ENCODE data around the gene DNM2.

DNA sequence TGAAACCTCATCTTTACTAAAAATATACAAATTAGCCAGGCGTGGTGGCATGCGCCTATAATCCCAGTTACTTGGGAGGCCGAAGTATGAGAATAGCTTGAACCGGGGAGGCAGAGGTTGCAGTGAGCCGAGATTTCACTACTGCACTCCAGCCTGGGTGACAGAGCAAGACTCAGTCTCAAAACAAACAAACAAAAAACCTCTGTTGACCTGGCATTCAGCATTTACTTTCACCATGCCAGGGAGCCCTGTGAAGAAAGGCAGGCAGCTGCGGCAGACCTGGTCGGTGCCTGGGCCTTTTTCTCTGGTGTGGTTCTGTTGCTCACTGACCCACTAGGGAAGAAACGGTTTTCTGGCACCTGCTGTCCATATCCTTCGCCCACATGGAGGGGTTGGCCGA, 49.8 kb downstream of the DNM2 start:
- TF ChIP-seq, protein P1, sequence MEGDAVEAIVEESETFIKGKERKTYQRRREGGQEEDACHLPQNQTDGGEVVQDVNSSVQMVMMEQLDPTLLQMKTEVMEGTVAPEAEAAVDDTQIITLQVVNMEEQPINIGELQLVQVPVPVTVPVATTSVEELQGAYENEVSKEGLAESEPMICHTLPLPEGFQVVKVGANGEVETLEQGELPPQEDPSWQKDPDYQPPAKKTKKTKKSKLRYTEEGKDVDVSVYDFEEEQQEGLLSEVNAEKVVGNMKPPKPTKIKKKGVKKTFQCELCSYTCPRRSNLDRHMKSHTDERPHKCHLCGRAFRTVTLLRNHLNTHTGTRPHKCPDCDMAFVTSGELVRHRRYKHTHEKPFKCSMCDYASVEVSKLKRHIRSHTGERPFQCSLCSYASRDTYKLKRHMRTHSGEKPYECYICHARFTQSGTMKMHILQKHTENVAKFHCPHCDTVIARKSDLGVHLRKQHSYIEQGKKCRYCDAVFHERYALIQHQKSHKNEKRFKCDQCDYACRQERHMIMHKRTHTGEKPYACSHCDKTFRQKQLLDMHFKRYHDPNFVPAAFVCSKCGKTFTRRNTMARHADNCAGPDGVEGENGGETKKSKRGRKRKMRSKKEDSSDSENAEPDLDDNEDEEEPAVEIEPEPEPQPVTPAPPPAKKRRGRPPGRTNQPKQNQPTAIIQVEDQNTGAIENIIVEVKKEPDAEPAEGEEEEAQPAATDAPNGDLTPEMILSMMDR (IDR thresholded peaks at IDR 0.05) = no peak
- no peak for TF ChIP-seq ESRRA (CRISPR knock-in tag; IDR thresholded peaks at IDR 0.05; ENCODE audit: borderline replicate concordance)
- TF ChIP-seq JAZF1 (CRISPR knock-in tag; IDR thresholded peaks at IDR 0.05) = no peak
- TF ChIP-seq, protein P2, sequence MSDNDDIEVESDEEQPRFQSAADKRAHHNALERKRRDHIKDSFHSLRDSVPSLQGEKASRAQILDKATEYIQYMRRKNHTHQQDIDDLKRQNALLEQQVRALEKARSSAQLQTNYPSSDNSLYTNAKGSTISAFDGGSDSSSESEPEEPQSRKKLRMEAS (CRISPR knock-in tag; IDR thresholded peaks at IDR 0.05) = no peak
- TF ChIP-seq FOXJ3 (CRISPR knock-in tag; IDR thresholded peaks at IDR 0.05; ENCODE audit: borderline replicate concordance) = no peak

Measured in WTC11 (cell line).